Limb (tissue), 2 donors: ENCODE results near the gene TRIM31.

Experiments used
- DNase-seq, 2 donors: peaks; one replicate each; pipeline ENCODE4 v3.0.0-alpha.2; 2016; ENCODE audit errors: extremely low spot score in 2 of 2

The TRIM31 gene

GRCh38 chr6:30113003-30113759 is at the start of gene TRIM31:
TRIM31 (minus strand) TSS chr6:30113090; CDS start chr6:30112805, 285 bp downstream.
- no peak for DNase-seq

- DNase-seq = no peak
Observed at GRCh38 chr6:30162265-30163089, 49.6 kb upstream of the TRIM31 start.

GRCh38 chr6:30160785-30161531 is 48.1 kb upstream of the TRIM31 start, which contains the start of gene TRIM10:
TRIM10 (minus strand) TSS chr6:30161211; CDS start chr6:30160858, 353 bp downstream.
- no peak for DNase-seq

GRCh38 chr6:30160008-30160784 is 47.3 kb upstream of the TRIM31 start:
- DNase-seq = no peak

- no peak for DNase-seq
Observed at GRCh38 chr6:30158475-30159040, 45.7 kb upstream of the TRIM31 start.

- no peak for DNase-seq
Observed at GRCh38 chr6:30157999-30158398, 45.1 kb upstream of the TRIM31 start.

GRCh38 chr6:30157581-30157980 is 44.7 kb upstream of the TRIM31 start:
- no peak for DNase-seq

- DNase-seq = no peak
Observed at GRCh38 chr6:30156774-30157173, 43.9 kb upstream of the TRIM31 start.

GRCh38 chr6:30156262-30156599 is 43.3 kb upstream of the TRIM31 start:
- no peak for DNase-seq

- DNase-seq = no peak
Observed at GRCh38 chr6:30155520-30156261, 42.8 kb upstream of the TRIM31 start.

GRCh38 chr6:30154709-30155519 is 42.0 kb upstream of the TRIM31 start:
- DNase-seq = no peak

GRCh38 chr6:30154061-30154460 is 41.2 kb upstream of the TRIM31 start:
- no peak for DNase-seq

GRCh38 chr6:30152910-30153610 is 40.2 kb upstream of the TRIM31 start:
- no peak for DNase-seq

- DNase-seq = no peak
Observed at GRCh38 chr6:30152016-30152673, 39.3 kb upstream of the TRIM31 start.

GRCh38 chr6:30151580-30151979 is 38.7 kb upstream of the TRIM31 start:
- DNase-seq = no peak

GRCh38 chr6:30150671-30151395 is 37.9 kb upstream of the TRIM31 start:
- no peak for DNase-seq

- no peak for DNase-seq
Observed at GRCh38 chr6:30149858-30150550, 37.1 kb upstream of the TRIM31 start.
